ENCODE measurements around the gene PELO.

GRCh38 chr5:52802272-52802973 is 14.7 kb downstream of the PELO start:
- no peak for TF ChIP-seq POLR2A (IDR thresholded peaks at IDR 0.05)
- TF ChIP-seq, protein P1, sequence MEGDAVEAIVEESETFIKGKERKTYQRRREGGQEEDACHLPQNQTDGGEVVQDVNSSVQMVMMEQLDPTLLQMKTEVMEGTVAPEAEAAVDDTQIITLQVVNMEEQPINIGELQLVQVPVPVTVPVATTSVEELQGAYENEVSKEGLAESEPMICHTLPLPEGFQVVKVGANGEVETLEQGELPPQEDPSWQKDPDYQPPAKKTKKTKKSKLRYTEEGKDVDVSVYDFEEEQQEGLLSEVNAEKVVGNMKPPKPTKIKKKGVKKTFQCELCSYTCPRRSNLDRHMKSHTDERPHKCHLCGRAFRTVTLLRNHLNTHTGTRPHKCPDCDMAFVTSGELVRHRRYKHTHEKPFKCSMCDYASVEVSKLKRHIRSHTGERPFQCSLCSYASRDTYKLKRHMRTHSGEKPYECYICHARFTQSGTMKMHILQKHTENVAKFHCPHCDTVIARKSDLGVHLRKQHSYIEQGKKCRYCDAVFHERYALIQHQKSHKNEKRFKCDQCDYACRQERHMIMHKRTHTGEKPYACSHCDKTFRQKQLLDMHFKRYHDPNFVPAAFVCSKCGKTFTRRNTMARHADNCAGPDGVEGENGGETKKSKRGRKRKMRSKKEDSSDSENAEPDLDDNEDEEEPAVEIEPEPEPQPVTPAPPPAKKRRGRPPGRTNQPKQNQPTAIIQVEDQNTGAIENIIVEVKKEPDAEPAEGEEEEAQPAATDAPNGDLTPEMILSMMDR (IDR thresholded peaks at IDR 0.05) = no peak
